ENCODE data around the gene CAB39L.
A peak's percentile ranks its signal among the peaks of the same experiment; 100 is the strongest.
"Not testable (repeated sequence)": the region's sequence is repeated elsewhere in the genome, so short reads cannot be mapped to it uniquely, and the experiment has no call there.

Gene CAB39L

DNA sequence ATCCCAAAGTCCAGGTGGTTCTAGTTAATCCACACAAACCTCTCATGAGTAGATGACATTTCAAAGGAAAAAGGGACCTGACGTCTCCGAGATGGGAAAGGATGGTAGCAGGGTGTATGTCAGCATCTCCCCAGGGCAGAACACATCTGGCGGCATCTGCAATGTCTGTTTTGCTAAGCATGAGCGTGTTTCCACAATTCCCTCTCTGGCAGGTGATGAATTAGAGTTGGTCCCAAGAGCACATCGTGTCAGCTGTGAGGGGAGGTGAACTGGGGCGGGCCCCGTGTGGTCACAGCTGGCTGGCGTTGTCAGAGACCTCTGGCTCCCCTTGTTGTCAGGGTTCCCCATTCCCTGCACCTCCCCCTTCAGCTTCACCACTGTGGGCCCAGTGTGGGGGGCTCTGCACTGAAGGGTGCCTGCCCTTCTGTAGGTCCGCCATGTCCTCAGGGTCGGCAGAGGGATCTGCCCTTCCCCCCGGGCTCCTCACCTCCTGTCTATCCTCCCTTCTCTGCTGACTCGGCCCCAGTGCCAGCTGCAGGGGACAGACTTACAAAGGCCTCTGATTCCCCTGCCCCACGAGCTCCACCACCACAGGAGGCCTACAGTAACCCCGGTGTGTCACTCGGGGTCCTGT is 138.0 kb downstream of the CAB39L start:
- DNase-seq: no peak

DNA sequence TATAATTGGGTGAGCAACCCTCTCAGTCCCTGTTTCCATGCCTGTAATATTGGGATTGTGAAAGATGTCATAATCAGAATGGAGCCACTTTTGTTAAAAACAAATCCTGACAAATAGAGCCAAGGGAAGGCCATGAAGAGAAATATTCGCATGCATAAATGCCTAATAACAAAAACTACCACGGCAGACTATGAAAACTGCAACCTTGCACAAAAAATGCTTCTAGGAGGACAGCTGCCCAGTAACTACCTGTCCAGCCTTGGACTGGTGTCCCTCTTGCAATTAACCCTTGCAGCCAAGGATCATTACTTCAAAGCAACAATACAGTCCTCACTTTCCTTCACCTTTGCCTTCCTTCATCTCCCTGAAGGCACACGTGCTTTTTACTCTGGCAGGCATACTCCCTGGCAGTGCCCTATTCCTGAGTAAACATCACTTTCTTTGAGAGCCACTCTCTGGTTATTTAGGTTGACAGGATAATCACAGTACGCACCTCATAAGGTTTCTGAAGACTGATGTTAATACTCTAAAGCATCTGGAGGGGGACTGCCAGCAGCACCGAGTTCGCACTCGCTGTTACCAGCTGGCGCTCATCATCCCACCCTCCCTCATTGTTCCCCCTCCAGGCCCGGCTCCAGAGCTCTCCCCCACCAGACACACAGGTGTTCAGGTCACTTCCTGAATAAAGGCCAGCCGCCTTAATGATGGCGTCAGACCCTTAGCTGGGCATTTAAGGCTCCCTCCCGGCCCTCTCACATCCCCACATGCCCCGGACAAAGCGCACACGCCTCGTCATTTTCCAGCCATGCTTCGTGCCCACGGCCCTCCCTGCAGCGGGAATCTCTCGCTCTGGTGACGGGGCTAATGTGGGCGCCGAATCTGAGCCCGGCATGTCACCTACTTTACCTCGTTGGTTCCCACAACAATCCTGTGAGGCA is 138.8 kb downstream of the CAB39L start:
- no peak for DNase-seq

DNA sequence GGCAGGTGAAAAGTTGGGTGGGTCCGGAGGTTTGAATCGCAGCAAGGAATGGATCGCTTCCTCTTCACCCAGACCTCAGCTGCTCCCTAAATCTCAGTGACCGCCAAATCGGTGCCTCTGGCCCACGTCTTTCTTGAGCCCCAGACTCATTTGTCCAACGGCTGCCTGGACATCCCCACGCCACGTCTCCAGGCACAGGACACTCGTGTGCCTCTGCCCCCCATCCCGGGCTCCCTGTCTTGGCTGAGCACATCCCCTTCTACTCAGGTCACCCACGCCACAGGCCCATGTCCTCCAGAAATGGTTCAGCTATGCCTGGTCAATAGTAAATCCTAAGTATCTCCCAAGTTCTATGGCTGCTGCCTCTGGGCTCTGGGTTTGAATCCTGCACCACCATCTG is 139.5 kb downstream of the CAB39L start:
- DNase-seq: no peak

DNA sequence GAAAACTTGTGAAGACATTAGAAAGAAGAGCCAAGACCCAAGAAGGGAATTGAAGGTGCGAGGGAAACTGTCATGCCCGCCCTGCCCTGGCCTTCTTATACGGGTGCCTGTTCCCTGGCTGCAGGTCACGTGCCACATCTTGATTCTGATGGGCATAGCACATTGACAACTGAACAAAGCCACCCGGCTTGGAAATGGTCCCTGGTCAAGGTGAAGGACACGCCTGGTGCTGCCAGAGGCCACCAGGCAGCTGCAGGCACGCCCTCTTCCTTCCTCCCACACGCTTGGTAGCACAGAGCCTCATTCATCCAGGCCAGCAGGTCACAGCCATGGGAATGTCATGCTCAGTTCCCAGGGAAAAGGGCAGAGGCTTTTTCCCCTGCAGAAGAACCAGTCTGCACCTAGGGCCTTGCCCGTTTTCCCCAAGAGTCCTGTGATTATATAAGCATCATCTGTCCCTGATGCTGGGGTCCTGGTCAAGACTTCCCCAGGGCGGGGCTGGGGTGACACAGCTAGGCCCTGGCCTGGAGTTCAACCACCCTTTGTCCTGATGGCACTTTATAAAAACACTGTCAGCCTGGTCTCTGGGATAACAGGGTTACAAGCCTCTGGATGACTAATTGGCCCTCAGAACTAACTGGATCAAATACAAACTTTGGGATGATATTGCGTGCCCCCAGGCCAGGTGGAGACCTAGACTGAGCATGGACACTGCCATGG is 140.2 kb downstream of the CAB39L start:
- DNase-seq: no peak

GRCh38 chr13:49302817-49303216 is 141.0 kb downstream of the CAB39L start:
- no peak for DNase-seq

GRCh38 chr13:49302222-49302621 is 141.6 kb downstream of the CAB39L start:
- no peak for DNase-seq

- peak; percentile 73 to 74 for DNase-seq
These were observed 142.9 kb downstream of the CAB39L start for GRCh38 chr13:49300739-49301589.

DNA sequence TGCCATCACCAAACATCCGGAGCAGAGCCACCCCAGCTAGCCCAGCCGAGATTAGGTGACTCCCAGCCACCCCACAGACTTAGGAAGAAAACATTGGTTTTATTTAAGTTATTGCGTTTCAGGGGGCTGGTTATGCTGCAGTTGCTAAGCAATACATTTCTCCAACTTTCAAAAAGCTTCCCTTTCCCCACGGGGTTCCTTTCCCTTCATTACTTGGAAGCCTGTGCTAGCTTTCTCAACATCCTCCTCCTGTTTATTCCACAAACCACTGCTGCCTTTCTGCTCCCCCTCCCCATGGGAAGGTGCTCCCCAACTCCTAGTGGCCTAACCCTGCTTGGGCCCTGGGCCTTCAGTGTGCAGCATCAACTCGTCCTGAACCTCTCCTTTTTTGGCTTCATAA is 143.6 kb downstream of the CAB39L start:
- DNase-seq: no peak

GRCh38 chr13:49298903-49299605 is 144.8 kb downstream of the CAB39L start:
- DNase-seq: no peak

GRCh38 chr13:49298416-49298815 is 145.4 kb downstream of the CAB39L start:
- no peak for DNase-seq

- DNase-seq: no peak
These were observed 146.5 kb downstream of the CAB39L start for GRCh38 chr13:49297338-49297737.

DNA sequence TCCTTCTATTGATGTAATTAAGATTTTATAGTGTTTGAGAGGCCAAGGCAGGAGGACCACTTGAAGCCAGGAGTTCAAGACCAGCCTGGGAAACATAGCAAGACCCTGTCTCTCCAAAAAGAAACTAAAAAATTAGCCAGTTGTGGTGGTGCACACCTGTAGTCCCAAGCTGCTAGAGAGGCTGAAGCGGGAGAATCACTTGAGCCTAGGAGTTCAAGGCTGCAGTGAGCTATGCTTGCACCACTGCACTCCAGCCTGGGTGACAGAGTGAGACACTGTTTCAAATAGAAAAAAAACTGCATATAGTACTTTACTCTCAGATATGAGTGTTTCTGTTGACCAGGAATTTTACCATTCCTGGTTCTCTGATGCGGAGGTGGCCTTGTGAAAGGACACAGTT is 147.2 kb downstream of the CAB39L start:
- DNase-seq: no peak

DNA sequence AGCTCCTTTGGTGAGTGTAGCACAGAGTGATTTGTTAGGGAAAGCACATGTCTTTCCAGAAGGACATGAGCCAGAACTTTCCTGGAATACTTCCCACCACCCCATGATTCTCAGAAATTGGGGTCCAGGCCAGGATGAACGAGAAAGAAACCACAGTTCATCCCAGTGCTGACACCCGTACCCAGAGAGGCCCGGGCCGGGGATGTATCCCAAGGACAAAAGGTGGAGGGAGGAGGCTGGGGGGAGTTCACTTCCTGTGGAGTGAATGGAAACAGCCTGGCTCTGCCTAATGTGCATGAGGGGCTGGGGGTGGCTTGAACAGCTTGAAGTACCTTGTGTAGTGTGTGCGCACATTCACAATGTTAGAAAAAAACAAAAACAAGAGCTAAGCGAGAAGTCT is 148.6 kb downstream of the CAB39L start:
- no peak for DNase-seq

DNA sequence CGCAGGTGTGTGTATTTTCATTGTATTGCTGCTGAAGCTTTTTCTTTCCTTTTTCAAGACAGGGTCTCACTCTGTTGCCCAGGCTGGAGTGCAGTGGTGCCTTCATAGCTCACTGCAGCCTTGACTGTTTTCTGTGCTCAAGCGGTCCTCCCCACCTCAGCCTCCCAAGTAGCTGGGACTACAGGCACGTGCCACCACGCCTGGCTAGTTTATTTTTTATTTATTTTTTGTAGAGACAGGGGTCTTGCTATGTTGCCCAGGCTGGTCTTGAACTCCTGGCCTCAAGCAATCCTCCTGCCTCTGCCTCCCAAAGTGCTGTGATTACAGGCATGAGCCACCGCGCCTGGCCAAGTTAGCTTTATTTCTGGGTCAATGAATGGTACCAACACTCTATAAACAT is 149.1 kb downstream of the CAB39L start:
- DNase-seq: not testable (repeated sequence)

DNA sequence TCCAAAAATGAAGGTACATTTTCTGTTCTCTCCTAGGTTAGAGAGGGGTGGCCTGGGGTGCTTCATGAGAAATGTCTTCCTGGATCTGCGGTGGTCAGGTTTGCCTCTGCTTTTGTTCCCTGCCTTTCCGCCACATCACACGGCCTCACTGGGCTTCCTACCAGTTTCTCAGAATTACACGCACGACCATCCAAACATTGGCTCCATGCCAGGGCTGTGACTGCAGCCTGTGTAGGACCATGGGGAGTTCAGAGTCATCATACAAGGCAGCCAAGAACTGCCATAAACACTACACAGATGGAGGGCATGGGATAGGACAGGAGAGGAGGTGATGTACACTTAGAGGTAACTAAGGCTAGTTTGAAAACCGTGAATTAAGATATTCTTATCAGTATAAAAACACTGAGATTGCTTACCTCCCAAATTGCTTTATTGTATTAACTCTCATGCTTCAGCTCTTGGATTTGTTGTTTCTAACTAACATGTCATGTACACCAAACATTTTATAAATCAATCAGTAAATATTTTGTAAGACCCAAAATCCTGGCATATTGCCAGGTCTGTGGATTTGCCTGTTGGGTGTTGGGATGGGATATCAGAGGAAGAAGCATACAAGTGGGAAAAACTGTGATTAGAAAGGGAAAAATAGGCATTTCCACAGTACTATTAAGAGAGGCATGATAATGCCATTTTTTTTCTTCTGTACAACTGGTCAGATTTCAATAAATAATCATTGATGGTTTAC is 150.9 kb downstream of the CAB39L start:
- DNase-seq: no peak

- no peak for DNase-seq
These were observed 155.4 kb downstream of the CAB39L start for GRCh38 chr13:49288458-49288857.

DNA sequence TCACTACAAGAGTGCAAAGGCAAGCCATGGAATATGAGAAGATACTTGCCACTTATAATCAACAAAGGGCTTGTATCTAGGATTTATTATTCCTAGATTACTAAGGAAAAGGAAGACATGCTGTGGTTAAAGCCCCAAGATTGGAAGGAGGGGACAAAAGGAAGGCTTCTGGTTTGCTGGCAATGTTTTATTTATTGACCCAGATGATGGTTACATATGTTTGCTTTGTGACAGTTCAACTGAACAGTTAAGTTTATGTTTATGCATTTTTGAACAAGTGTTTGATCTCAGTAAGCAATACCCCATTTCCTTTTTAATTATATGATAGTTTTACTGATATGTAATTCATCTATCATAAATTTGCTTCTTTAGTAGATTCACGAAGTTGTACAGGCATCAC is 155.9 kb downstream of the CAB39L start:
- no peak for DNase-seq

- no peak for DNase-seq
These were observed 164.0 kb downstream of the CAB39L start for GRCh38 chr13:49279885-49280284.

DNA sequence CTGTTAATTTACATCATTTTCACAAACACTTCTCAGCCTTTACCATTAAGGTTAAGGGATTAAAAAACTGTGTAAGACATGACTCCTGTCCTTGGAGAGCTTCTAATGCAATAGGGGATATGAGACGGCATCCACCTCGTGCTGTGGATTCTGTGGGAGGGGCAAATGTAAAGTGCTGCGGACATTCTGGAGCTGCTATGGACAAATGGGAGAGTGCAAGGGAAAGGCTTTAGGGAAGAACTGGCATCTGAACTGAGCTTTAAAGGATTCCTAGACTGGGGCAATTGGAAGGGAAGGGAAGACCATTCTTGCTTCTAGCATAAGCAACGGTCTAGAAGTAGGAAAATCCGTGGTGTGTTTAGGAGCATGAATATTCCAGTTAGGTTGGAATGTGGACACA is 164.8 kb downstream of the CAB39L start:
- DNase-seq: no peak

- no peak for DNase-seq
These were observed 165.7 kb downstream of the CAB39L start for GRCh38 chr13:49278211-49278610.

- no peak for DNase-seq
These were observed 171.6 kb downstream of the CAB39L start for GRCh38 chr13:49272296-49272695.
